ENCODE data around the gene A1CF.

Gene A1CF

DNA sequence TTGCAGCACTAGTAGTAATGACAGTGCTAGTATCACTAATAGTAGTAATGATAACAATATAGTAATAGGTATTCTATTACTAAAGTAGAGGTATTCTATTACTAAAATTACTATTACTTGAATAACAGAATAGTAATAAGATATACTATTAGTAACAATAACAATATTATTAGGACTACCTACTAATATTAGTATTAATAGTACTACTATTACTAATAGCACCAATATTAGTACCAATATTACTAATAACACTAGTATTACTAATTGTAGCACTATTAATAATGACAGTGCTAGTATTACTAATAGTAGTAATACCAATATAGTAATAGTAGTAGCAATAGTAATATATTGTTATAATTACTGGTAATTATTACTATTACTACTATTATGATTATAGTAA, 24.1 kb downstream of the A1CF start:
- DNase-seq (ENCODE audit: low spot score) = no peak

DNA sequence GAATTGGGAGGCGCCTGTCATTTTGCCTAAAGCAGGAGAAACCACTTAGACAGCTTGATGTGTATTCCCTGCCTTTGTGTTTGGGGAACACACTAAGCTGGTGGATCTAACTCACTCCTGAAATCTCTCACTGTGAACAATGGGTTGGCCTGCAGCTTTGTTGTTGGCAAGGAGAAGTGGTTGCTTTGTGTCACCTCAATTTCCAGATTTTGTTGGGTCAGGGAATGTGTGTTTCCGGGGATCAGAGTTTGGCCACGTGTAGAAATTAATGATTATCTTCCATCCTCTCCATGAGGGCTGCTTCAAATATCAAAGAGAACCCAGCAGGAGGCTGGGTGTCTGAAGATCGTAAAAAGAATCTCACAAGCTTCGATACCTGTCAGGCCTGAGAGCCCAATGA, 27.8 kb downstream of the A1CF start:
- no peak for DNase-seq (ENCODE audit: low spot score)

DNA sequence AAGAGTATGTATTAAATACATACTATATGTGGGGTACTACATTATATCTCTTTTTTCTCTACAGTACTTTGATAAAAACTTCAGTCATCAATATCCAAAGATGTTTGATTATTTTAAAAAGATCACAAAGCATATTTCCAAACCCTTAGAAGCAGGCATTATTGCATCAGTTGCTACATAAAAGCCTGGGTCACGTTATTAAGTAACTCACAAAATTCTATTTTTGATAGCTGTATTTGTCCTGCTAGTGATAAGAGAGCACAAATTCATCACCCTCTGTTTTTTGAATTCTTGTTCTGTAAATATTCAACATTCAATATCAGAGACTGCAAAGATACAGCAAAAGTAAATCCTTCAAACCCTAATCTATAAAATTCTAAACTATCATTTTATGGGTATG, 30.0 kb downstream of the A1CF start:
- DNase-seq (ENCODE audit: low spot score) = no peak

DNA sequence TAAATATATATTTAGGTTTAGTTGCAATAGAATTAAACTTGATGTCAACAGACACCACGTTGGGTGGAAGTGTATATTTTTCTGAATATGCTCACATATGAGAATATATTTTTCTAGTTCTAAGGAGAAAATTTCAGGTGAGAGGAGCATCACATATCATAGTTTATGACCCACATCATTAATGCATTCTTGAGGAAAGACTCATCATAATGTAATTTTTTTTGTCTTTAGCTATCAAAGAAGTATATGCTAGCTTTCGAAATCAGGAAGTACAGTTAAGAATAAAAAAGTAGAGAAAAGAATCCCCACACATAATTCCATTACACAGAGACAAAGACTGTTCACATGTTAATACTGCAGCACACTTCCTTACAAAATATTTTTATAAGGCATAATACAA, 30.4 kb downstream of the A1CF start:
- no peak for DNase-seq (ENCODE audit: low spot score)

DNA sequence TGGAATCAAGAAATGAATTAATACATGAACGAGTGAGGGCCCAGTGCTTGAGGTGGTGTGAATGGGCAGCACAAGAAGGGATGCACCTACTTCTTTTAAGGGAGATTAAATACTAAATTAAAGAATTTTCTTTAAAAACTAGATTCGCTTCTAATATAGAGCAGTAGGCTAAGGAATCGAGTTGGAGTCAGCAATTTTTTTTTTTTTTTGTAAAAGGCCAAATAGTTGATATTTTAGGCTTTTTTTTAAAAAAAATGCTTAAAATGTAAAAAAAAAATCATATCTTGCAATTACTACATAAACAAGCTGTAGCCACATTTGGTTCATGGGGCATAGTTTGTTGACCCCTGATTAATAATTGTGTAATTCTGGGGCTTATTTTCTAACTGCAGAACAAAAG, 31.9 kb downstream of the A1CF start:
- DNase-seq (ENCODE audit: low spot score) = no peak

DNA sequence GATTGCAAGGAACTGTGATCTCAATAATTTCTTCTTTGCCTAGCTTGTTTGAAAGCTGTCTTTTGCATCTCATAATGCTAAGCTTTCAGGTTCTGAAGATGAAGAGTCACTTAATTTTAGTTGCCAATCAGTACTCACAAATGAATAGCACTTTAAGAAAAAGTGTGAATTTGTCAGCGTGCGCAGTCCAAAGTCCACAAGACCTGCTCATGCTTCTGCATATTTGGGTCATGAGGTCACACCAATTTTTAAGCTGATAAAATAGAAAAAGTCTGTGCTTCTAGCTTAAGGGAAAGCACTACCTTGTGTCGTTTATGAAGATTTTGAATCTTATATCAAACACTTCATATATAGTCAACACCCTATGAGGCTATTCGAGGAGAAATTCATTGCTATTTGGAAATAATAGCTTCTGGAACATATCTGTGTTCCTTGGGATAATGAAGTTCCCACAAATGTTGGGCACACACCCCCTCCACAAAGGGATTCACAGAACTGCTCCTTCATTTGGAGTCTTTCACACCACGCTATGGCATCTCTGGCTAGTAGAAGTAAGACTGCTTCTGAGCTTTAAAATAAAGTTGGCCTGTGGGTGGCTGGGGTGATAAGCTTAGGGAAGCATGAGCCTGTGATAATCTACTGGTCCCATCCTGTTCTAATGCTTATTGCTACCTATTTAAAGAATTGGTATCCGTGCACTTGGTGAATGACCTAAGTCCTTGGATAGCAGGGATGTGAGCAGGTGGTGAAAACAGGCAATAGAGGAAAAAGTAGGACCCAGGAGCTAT, 33.3 kb downstream of the A1CF start:
- DNase-seq (ENCODE audit: low spot score) = no peak

DNA sequence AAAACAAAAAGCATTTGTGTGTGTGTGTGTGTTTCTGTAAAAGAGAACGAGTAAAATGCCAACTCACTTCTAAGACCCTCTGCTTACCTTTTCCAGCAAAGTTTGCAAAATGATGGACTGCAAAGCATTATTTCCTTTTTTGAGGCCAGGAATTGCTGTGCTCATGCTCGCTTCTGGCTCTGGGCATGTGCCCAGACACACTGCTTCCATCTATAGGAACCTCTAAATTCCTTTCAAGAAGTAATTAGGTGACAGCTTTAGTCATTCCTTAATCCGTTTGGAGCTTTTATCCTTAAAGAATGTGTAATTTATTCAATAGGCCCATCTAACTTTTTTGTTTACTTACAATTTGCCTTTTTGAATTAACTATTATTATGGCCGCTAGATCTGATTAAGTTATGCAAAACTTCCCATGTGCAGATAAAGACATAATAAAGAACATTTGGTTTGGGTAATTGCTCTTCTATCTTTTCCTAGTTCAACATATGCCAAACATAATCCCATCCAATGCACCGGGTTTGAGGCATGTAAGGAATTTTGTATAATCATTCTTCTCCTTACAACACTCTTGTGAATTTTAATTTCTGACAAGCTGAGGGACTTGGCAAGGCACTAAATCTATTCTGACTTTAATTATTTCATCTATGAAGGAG, 34.7 kb downstream of the A1CF start:
- no peak for DNase-seq (ENCODE audit: low spot score)

DNA sequence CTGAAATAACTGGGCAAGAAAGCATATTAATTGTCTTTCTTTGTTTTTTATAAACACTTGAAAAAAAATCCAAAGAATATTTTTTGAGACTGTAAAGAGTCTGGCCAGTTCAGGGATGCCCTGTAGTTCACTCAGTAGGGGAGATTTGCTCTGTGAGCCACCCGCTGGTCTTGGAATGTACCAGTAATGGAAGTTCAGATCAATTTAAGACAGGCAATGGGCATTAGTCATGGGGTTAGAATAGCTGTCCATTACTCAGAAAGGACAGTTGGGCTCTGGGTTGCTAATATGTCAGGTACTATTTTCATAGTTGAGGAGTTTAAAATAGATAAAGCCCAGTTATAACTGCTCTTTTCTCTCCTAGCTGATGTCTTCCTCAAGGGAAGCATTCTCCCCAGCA, 38.7 kb downstream of the A1CF start:
- no peak for DNase-seq (ENCODE audit: low spot score)

DNA sequence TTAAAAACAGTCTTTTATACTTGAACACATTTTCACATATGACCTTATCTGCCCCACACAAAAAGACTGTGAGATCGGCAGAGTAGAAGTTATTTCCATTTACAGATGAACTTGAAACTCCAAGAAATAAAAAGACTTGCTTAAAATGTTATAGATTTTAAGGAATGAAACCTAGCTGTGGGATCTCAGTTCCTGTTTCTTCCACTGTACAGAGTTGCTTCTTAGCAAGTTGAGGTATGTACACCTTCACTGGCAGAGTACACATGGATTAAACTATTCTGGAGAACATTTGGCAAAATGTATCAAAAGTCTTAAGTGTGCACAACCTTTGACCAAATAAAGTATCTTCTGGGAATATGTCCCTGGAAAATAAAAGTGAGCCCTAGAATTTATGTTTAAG, 48.3 kb downstream of the A1CF start:
- DNase-seq (ENCODE audit: low spot score) = no peak

DNA sequence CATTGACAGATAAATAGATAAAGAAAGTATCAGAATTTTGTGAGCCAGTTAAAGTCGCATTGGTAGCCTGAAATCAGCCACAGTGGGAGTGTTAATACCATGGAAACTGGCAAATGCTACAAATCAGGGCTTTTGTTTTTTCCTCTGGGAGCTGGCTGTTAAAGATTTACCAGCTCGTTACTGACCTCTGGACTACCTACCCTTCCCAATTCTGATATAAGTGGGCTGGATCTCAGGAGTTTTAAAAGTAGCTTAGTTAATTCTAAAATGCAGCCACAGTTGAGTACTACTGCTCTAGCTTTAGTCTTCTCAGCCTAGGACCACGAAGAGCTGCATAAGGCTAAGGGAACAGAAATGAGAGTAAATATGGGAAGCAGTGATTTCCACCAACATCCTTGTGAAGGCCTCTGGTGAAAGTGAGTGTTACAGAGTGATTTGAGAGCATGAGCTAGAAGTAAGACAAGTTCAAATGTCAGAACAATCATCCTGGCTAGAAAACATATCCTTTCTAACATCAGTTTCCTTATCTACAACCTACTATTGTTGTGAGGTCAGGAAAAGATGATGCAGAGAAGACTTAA, 53.2 kb downstream of the A1CF start:
- DNase-seq (ENCODE audit: low spot score) = no peak

DNA sequence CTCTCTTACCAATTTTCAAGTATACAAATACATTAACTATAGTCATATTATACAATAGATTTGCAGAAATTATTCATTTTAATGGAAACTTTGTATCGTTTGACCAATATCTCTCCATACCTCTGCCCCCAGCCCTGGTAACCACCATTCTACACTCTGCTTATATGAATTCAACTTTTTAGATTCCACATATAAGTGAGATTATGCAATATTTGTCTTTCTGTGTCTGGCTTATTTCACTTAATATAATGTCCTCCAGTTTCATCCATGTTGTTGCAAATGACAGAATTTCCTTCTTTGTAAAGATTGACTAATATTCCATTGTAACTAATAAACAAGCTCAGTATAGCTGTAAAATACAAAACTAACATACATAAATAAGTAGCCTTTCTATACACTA, 55.4 kb downstream of the A1CF start:
- DNase-seq (ENCODE audit: low spot score) = no peak

DNA sequence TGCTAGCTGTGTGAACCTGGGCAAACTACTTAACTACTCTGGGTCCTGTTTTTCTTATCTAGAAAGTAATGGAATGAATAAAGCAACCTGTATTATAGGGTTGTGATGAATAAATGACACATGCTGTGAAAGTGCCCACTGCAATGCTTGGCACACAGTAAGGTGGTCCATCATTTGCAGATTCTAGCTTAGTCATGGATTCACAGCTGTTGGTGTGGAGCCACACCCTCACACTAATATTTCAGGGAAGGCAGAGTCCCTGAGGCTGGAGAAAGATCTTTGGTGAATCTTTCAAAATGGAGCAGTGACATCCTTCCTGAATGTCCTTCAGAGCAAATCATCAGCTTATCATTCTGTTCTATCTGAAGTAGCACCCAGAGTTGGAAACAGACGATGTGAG, 60.6 kb downstream of the A1CF start:
- DNase-seq (ENCODE audit: low spot score) = no peak

DNA sequence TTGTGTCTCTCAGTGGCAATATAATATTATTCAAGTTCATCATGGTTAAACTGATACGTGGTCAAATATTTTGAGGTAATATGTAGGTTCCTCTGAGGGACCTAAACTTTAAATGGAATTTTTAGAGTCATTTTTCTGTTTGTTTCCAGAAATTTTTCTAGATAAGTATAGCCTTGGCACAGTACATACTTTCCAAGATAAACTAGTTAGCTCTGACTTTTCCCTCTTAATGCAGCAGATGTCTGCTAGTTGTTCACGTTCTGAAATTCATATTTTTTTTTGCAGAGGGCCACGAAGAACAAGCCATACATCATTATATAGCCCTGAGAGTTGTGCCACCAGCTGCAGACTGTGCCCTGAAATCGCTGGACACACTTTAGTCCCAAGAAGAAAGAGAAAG, 61.6 kb downstream of the A1CF start:
- no peak for DNase-seq (ENCODE audit: low spot score)

DNA sequence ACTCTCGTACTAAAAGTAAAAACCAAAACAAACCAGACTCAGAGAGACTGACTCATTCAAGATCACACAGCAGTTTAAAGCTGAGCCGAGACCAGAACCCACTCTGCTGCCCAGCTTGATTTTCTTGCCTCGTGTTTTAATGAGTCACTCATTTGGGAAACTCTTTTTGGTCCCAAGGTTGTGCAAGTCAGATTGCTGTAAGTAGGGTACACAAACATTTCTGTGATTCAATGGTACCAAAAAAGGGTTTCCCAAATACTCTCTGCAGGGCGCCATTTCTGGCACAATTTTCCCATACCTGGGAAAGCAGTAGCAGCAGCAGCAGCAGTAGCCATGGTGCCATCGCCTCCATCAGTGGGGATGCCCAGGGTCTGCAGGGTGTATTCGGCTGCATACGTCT, 75.8 kb downstream of the A1CF start:
- DNase-seq (ENCODE audit: low spot score) = no peak

DNA sequence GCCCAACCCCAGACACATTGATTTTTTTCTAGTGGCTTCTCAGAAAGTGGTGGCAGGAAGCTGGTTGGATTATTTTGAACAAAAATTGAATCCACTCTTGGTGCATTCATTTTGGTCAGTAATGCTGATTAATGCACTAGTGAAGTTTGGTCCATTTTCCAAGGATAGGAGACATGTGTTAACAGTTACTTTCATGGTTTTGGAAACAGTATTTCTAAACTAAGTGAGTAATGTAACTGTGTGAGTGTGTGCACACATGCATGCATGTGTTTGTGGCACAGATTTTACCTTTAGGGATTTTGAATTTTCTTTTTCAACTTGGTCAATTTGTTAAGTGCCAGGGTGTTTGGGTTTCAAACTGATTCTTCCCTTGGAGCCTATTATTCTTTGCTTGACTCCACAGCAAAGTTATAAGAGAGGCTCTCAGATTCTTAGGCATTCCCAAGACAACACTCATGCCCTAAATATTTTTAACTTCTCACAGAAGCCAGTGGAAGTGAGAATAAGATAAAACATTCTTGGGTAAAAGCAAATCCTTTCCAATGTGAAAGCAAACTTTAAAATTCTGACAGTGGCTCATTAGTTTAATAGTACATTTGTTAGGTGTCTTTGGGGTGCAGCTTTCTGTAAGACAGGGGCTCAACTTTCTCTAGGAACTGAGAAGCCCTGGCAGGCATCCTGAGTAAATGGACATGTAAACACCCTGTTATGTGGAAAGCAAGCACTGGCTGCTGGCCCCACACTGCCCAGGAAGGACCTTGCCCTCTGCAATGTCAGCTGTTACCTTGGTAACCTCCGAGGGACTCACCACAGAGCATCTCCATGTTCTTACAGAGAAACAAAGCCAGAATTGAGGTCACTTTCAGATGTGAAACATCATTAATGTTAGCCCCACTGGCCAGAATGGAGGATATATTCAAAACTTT, 77.3 kb downstream of the A1CF start:
- no peak for DNase-seq (ENCODE audit: low spot score)

DNA sequence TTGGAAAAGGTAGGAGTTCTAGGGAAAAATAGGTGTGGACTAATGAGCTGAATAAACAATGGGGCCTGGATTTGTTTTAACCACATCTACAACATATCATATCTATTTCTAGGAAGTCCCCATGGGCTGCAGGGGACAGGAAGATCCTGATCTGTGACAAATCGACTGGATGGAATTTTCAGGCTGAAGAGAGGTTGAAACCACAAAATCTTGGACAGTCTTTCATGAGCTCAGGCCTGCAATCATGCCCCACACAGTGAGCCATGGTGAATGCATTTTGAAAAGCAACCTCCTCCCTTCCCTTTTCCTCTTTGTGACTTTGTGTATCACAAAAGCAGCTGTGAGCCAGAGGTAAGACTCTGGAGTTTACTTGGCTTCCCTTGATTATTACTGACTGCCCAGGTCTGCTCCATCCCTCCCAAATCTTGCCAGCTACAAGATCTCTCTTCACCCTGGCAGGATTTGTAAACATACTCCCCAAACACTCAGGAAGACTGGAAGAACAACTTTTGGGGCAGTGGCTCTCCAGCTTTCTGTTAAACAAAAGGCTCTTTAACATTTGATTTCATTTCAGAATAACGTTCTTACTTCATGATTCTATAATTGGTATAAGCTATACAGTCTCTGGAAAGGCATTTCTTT, 79.3 kb downstream of the A1CF start:
- no peak for DNase-seq (ENCODE audit: low spot score)

DNA sequence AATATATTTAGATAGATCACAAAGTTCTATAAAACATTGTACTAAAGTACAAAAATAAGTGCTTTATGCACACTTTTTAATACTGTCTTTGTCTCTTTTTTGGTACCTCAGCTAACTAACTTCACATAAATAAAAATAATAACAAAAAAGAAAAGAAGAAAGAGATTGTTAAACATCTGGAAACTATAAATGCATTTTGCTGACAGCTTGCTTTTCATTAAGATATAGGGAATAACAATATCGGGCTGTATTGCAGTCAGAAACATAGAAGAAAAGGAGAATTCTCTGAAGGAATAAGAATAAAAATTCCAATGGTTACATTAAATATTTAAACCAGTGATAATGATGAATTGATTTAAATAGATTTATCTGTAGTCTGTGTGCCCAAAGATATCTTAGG, 85.8 kb downstream of the A1CF start:
- DNase-seq (ENCODE audit: low spot score) = no peak

DNA sequence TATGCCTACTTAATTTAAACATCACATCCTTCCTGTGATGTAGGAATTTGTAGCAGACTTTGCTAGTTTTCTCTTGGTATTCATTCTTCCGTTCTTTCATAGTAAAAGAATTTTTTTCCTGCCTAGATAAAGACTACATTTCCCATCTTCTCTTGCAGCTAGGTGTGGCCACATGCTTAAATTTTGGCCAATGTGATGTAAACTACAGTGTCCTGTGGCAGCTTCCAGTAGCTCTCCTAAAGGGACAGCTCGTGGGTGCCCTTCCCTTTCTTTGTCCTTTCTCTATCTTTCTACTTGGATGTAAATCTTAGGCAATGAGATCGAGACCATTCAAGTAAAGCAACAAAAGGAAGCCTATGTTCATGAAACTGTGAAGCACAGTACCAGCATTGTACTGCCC, 87.1 kb downstream of the A1CF start:
- DNase-seq (ENCODE audit: low spot score) = no peak

DNA sequence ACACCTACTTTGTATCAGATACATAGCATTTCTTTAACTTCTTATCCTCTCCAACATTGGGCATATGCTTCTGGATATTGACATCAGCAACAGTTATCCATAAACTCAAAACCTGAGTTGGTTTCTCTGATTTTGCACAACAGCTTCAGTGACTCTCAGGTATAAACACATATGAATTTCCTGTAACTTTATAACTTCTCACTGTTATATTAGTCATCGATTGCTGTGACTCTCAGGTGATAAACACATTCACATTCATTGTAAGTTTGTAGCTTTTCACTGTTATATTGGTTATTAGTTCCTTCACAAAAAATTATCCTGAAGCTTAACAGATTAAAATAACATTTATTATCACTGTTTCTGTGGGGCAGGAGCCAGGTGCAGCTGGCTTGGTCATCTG, 88.7 kb downstream of the A1CF start:
- DNase-seq (ENCODE audit: low spot score) = no peak

DNA sequence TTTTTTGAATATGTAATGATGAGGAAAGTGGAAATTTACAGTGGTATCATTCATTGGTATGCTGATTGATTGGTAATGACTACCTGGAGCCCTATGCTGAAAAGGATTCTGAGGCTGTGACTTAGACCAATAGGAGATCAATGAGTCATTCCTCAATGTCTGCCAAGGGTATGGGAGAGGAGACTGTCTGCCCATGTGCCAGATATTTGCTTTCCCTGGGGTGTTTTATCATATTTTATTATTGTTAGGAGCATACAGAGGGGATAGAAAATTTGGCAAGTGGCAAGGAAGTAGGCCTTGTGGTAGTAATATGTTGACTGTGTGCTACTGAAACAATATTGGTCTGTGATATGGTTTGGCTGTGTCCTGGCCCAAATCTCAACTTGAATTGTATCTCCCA, 90.9 kb downstream of the A1CF start:
- DNase-seq (ENCODE audit: low spot score) = no peak

DNA sequence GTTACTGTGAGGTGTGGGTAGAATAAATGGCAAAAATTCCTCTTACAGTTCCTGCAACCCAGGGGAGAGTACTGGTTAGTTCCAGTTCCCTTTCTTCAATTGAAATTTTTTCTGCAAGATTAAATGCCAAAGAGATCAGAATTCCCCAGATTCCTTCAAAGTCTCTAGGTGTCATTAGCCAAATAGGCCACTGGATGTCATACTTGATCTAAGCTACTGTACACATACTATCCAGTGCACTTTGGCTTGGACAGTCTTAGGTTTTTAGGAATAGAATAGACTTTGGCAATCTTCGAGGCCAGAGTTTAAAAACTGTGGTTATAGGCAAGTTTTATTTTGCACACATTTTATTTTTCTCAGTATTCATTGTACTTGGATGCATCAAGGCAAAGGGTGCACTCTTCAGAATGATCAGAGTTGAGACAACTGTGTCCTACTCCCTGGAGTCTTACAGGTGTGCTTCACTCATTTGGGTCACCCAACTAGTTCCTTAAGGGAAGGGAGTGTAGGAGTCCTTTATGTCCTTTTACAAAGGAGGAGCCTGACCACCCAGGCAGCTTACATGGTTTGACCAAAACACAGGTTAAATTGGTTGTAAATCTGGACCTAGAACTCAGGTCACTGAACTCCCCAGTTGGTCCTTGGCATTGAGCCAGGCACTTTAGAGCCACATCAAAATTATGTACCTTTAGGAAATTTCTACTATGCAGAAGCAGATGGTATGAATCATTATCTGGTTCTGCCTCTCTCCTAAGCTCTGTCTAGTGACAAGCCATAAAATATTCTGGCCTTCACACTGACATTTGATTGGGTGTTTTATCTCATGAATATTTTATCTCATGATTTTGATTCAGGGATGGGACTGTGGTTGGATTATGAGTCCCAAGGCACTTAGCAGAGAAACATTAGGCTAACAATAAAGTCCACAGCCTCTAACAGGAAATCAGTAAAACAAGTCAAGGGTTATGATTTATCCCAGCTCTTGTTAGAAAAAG, 96.2 kb downstream of the A1CF start:
- no peak for DNase-seq (ENCODE audit: low spot score)

Data from globus pallidus (tissue), 1 donor.